Measurements from ENCODE around the gene PRKAR2B. TPM values are rescaled to one million over a fixed set of nuclear protein-coding genes. Genes with fewer than 3 reads are reported as not detected.

Gene PRKAR2B
- total RNA-seq (0.39 and 0.81 TPM in 2 replicates), polyA plus RNA-seq (0.07 and 0.68 TPM in 2 replicates), polyA minus RNA-seq (0.43 and 5.0 TPM in 2 replicates)
- 16.6 TPM for total RNA-seq (2013)

DNA sequence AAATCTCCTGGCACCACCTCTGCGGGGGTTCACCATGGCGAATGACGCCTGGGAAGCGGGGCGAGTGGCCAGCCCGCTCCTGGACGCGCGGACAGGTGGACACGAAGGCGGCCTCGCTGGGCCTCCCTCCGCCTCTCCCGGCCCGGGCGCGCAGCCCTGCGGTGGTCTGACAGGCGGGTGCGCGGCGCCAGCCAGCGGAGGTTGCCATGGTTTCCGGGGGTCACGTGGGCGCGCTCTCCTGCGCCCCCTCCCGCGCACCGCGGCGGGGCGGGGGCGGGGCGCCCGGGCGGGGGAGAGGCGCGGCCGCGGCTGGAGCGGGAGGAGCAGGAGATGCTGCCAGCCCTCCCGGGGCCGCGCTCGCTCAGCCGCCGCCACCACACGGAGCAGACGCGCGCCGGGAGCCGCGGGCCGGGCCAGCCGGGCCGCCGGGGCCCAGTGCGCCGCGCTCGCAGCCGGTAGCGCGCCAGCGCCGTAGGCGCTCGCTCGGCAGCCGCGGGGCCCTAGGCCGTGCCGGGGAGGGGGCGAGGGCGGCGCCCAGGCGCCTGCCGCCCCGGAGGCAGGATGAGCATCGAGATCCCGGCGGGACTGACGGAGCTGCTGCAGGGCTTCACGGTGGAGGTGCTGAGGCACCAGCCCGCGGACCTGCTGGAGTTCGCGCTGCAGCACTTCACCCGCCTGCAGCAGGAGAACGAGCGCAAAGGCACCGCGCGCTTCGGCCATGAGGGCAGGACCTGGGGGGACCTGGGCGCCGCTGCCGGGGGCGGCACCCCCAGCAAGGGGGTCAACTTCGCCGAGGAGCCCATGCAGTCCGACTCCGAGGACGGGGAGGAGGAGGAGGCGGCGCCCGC is at the start of gene PRKAR2B:
Gene PRKAR2B, plus strand, starts transcription at position 359 of the 848 bp plus-strand sequence. Its CDS starts 203 bp downstream, at position 562.
- Histone ChIP-seq H3K9ac (ENCODE audit: low read length) (peak within 1 kb of the TSS; percentile 67), H2AFZ (ENCODE audit: insufficient read depth, low read depth, low read length, poor library complexity, severe bottlenecking) (peak within 1 kb of the TSS; percentile 83), H4K20me1 (ENCODE audit: control insufficient read depth, insufficient read depth, low read length, poor library complexity, severe bottlenecking) (no peaks in the 10 kb centered on the region), H3K27me3 (replicated peaks in 1 of 4; ENCODE audit: control extremely low read depth in 1 of 4, control insufficient read depth in 3 of 4, insufficient read depth in 4 of 4, low read length in 3 of 4) (peaks cover 0 to 26% (median 24%) of the 10 kb centered on the region in 4 experiments), H3K27ac (ENCODE audit: low read length in 2 of 2) (no peak within 1 kb of the TSS), H3K4me1 (ENCODE audit: control insufficient read depth in 2 of 2, insufficient read depth in 2 of 2, low read length in 2 of 2) (peaks cover 7 to 13% of the 10 kb centered on the region in 2 donors), H3K4me3 (ENCODE audit: control extremely low read depth in 1 of 5, extremely low read depth in 1 of 5, insufficient read depth in 1 of 5, low read depth in 2 of 5, low read length in 4 of 5) (peak within 1 kb of the TSS; percentile 41 to 69 (median 53)), H3K36me3 (replicated peaks in 1 of 2; ENCODE audit: control extremely low read depth in 1 of 2, control insufficient read depth in 1 of 2, extremely low read depth in 1 of 2, insufficient read depth in 2 of 2, low read length in 1 of 2) (no peaks in the 10 kb centered on the region), H3K79me2 (ENCODE audit: control insufficient read depth, insufficient read depth, low read length) (no peaks in the 10 kb centered on the region), H3K9me3 (ENCODE audit: control extremely low read depth in 1 of 3, control insufficient read depth in 2 of 3, insufficient read depth in 1 of 3, low read length in 2 of 3) (no peaks in the 10 kb centered on the region), H3K4me2 (replicated peaks; ENCODE audit: low read depth, low read length, poor library complexity, severe bottlenecking) (peak within 1 kb of the TSS; percentile 96)
- POLR2A ChIA-PET = no interaction called here
- ATAC-seq (ENCODE audit: low read depth) (peak; percentile 94), DNase-seq (peak; percentile 86)
- CTCF ChIA-PET = interaction anchor here (1.1 kb wide), 1 partner anchor 252 kb away, joined by 3 read pairs; no protein-coding TSS in a partner anchor
- intact Hi-C loops (cut with micrococcal nuclease) = loop anchor here (2.0 to 10.0 kb wide), 4 partner anchors 180 to 850 kb away; partner anchors contain the start of genes CBLL1, DLD and PIK3CG
- H3K4me3 Mint-ChIP-seq = peak within 1 kb of the TSS; percentile 92
- no peaks in the 10 kb centered on the region for H3K9me3 Mint-ChIP-seq (ENCODE audit: insufficient read depth)
- H3K27ac Mint-ChIP-seq = peak within 1 kb of the TSS; percentile 69
- WGBS (ENCODE audit: insufficient coverage) = under 1% methylated on average over 109 of the region's 110 CpGs
- TF ChIP-seq, protein P1, sequence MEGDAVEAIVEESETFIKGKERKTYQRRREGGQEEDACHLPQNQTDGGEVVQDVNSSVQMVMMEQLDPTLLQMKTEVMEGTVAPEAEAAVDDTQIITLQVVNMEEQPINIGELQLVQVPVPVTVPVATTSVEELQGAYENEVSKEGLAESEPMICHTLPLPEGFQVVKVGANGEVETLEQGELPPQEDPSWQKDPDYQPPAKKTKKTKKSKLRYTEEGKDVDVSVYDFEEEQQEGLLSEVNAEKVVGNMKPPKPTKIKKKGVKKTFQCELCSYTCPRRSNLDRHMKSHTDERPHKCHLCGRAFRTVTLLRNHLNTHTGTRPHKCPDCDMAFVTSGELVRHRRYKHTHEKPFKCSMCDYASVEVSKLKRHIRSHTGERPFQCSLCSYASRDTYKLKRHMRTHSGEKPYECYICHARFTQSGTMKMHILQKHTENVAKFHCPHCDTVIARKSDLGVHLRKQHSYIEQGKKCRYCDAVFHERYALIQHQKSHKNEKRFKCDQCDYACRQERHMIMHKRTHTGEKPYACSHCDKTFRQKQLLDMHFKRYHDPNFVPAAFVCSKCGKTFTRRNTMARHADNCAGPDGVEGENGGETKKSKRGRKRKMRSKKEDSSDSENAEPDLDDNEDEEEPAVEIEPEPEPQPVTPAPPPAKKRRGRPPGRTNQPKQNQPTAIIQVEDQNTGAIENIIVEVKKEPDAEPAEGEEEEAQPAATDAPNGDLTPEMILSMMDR (IDR thresholded peaks at IDR 0.05) = no peak
- TF ChIP-seq EZH2 (IDR thresholded peaks at IDR 0.05; ENCODE audit: borderline replicate concordance, insufficient read depth, low read depth, low read length, poor library complexity, severe bottlenecking) = no peak
- peaks cover 37% of the 10 kb centered on the region for H3K27me3 Mint-ChIP-seq
- H3K4me1 Mint-ChIP-seq = peaks cover 13% of the 10 kb centered on the region

DNA sequence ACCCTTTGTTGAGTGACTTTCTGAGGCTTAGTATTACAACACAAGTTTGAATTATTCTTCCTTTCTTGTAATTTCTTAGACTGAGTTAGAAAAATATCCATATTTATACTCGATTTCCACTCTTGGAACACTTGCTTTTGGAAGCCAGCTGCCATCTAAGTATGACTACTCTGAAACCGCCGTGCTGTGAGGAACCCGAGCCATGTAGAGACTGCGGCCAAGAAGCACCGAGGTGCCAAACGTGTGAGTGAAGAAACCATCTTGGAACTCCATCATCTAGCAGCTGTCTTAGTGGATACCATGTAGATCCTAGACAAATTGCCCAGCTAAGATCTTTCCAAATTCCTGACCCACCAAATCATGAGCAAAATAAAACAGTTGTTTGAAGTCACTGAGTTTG is 49.7 kb upstream of the PRKAR2B start:
- WGBS (ENCODE audit: insufficient coverage) = 96% methylated on average over 6 of the region's 7 CpGs
- Histone ChIP-seq H3K9me3 (ENCODE audit: control extremely low read depth in 1 of 3, control insufficient read depth in 2 of 3, insufficient read depth in 1 of 3, low read length in 2 of 3) (no peaks in the 10 kb centered on the region), H3K27ac (ENCODE audit: low read length in 2 of 2) (no peak overlapping the region), H3K4me1 (ENCODE audit: control insufficient read depth in 2 of 2, insufficient read depth in 2 of 2, low read length in 2 of 2) (no peaks in the 10 kb centered on the region), H3K27me3 (replicated peaks in 1 of 4; ENCODE audit: control extremely low read depth in 1 of 4, control insufficient read depth in 3 of 4, insufficient read depth in 4 of 4, low read length in 3 of 4) (no peaks in the 10 kb centered on the region), H3K4me2 (replicated peaks; ENCODE audit: low read depth, low read length, poor library complexity, severe bottlenecking) (no peak overlapping the region), H3K9ac (ENCODE audit: low read length) (no peak overlapping the region), H4K20me1 (ENCODE audit: control insufficient read depth, insufficient read depth, low read length, poor library complexity, severe bottlenecking) (no peaks in the 10 kb centered on the region), H3K4me3 (ENCODE audit: control extremely low read depth in 1 of 5, extremely low read depth in 1 of 5, insufficient read depth in 1 of 5, low read depth in 2 of 5, low read length in 4 of 5) (no peak overlapping the region), H3K36me3 (replicated peaks in 1 of 2; ENCODE audit: control extremely low read depth in 1 of 2, control insufficient read depth in 1 of 2, extremely low read depth in 1 of 2, insufficient read depth in 2 of 2, low read length in 1 of 2) (no peaks in the 10 kb centered on the region), H2AFZ (ENCODE audit: insufficient read depth, low read depth, low read length, poor library complexity, severe bottlenecking) (no peak overlapping the region), H3K79me2 (ENCODE audit: control insufficient read depth, insufficient read depth, low read length) (no peaks in the 10 kb centered on the region)
- Mint-ChIP-seq H3K4me3 (no peak overlapping the region), H3K27ac (no peak overlapping the region), H3K9me3 (ENCODE audit: insufficient read depth) (no peaks in the 10 kb centered on the region), H3K27me3 (peaks cover 19% of the 10 kb centered on the region), H3K4me1 (no peaks in the 10 kb centered on the region)
- DNase-seq = no peak
- ChIA-PET CTCF (interaction anchor here (0.5 kb wide), 1 partner anchor 13 kb away, joined by 3 read pairs; no protein-coding TSS in a partner anchor), POLR2A (no interaction called here)
- intact Hi-C loops (cut with micrococcal nuclease) = no loop called here
- no peak for TF ChIP-seq EZH2 (IDR thresholded peaks at IDR 0.05; ENCODE audit: borderline replicate concordance, insufficient read depth, low read depth, low read length, poor library complexity, severe bottlenecking)
- TF ChIP-seq, protein P1 (IDR thresholded peaks at IDR 0.05) = no peak
- ATAC-seq (ENCODE audit: low read depth) = no peak
